VCaP (cell line): ENCODE results near the gene FPR2.

ENCODE experiments used
- H3K27ac ChIP-seq: fragments of 450-650 bp; 2 replicates; pipeline ENCODE4 v1.5.1; 2017
- CTCF ChIP-seq: fragments of 450-650 bp; conservative IDR thresholded peaks from 2 replicates; pipeline ENCODE4 v1.5.1; 2017; ENCODE audit warnings: mild to moderate bottlenecking, moderate library complexity

The FPR2 gene

GRCh38 chr19:51784109-51784785 is 23.3 kb downstream of the FPR2 start:
- no peak for TF ChIP-seq CTCF
- H3K27ac ChIP-seq = no peak overlapping the region

- TF ChIP-seq CTCF = no peak
- H3K27ac ChIP-seq = no peak overlapping the region
Measured at GRCh38 chr19:51784922-51785690, 24.1 kb downstream of the FPR2 start.

- no peak for TF ChIP-seq CTCF
- no peak overlapping the region for H3K27ac ChIP-seq
Measured at GRCh38 chr19:51786646-51787494, 25.9 kb downstream of the FPR2 start.

- no peak for TF ChIP-seq CTCF
- no peak overlapping the region for H3K27ac ChIP-seq
Measured at GRCh38 chr19:51788029-51788428, 27.0 kb downstream of the FPR2 start.

- TF ChIP-seq CTCF = no peak
- H3K27ac ChIP-seq = no peak overlapping the region
Measured at GRCh38 chr19:51789061-51789795, 28.2 kb downstream of the FPR2 start.

GRCh38 chr19:51792932-51793331 is 32.0 kb downstream of the FPR2 start:
- H3K27ac ChIP-seq = no peak overlapping the region
- no peak for TF ChIP-seq CTCF
